ENCODE data around the gene SLC43A1. TPM values are rescaled to one million over a fixed set of nuclear protein-coding genes. Genes with fewer than 3 reads are reported as not detected.

The SLC43A1 gene
- total and polyA plus RNA-seq, 3 donors from 2014 or later, result 6.5 to 12.3 (median 12.2) TPM

- no peak for DNase-seq
- intact Hi-C loops (cut with DNase I; ENCODE audit: low total_unique reads), result no loop called here
- WGBS, 2 donors, result 81 to 90% methylated on average over 6 of the region's 6 CpGs
- H3K36me3 ChIP-seq (ENCODE audit: low read depth, missing control alignments), result no peaks in the 10 kb centered on the region
- H3K4me1 ChIP-seq, result peaks cover 19% of the 10 kb centered on the region
- no peak overlapping the region for H3K4me3 ChIP-seq
- TF ChIP-seq POLR2A (IDR thresholded peaks at IDR 0.05), result no peak
- TF ChIP-seq, protein P1, sequence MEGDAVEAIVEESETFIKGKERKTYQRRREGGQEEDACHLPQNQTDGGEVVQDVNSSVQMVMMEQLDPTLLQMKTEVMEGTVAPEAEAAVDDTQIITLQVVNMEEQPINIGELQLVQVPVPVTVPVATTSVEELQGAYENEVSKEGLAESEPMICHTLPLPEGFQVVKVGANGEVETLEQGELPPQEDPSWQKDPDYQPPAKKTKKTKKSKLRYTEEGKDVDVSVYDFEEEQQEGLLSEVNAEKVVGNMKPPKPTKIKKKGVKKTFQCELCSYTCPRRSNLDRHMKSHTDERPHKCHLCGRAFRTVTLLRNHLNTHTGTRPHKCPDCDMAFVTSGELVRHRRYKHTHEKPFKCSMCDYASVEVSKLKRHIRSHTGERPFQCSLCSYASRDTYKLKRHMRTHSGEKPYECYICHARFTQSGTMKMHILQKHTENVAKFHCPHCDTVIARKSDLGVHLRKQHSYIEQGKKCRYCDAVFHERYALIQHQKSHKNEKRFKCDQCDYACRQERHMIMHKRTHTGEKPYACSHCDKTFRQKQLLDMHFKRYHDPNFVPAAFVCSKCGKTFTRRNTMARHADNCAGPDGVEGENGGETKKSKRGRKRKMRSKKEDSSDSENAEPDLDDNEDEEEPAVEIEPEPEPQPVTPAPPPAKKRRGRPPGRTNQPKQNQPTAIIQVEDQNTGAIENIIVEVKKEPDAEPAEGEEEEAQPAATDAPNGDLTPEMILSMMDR (IDR thresholded peaks at IDR 0.05), result no peak
- H3K27me3 ChIP-seq, result no peaks in the 10 kb centered on the region
- no peak overlapping the region for H3K27ac ChIP-seq
- H3K9me3 ChIP-seq, result no peaks in the 10 kb centered on the region
These were observed 17.0 kb downstream of the SLC43A1 start for GRCh38 chr11:57498540-57498939.

- Histone ChIP-seq H3K27me3 (no peaks in the 10 kb centered on the region), H3K27ac (no peak overlapping the region), H3K4me3 (no peak overlapping the region), H3K4me1 (peaks cover 19% of the 10 kb centered on the region), H3K9me3 (no peaks in the 10 kb centered on the region), H3K36me3 (ENCODE audit: low read depth, missing control alignments) (no peaks in the 10 kb centered on the region)
- no peak for TF ChIP-seq POLR2A (IDR thresholded peaks at IDR 0.05)
- TF ChIP-seq, protein P1 (IDR thresholded peaks at IDR 0.05), result no peak
- intact Hi-C loops (cut with DNase I; ENCODE audit: low total_unique reads), result no loop called here
- 88 to 92% methylated on average over 15 of the region's 15 CpGs for WGBS, 2 donors
- no peak for DNase-seq
These were observed 17.9 kb downstream of the SLC43A1 start for GRCh38 chr11:57497303-57498247.

- WGBS, 2 donors, result 87 to 88% methylated on average over 9 of the region's 9 CpGs
- Histone ChIP-seq H3K27me3 (no peaks in the 10 kb centered on the region), H3K4me3 (no peak overlapping the region), H3K36me3 (ENCODE audit: low read depth, missing control alignments) (no peaks in the 10 kb centered on the region), H3K9me3 (no peaks in the 10 kb centered on the region), H3K27ac (no peak overlapping the region), H3K4me1 (peaks cover 19% of the 10 kb centered on the region)
- intact Hi-C loops (cut with DNase I; ENCODE audit: low total_unique reads), result no loop called here
- no peak for DNase-seq
- TF ChIP-seq, protein P1 (IDR thresholded peaks at IDR 0.05), result no peak
These were observed 19.2 kb downstream of the SLC43A1 start for GRCh38 chr11:57496109-57496820.

- Histone ChIP-seq H3K4me1 (peaks cover 3% of the 10 kb centered on the region), H3K27ac (no peak overlapping the region), H3K4me3 (no peak overlapping the region), H3K27me3 (no peaks in the 10 kb centered on the region), H3K36me3 (ENCODE audit: low read depth, missing control alignments) (no peaks in the 10 kb centered on the region), H3K9me3 (no peaks in the 10 kb centered on the region)
- peak; percentile 67 for DNase-seq
- 64 to 78% methylated on average over 9 to 15 of the region's 15 CpGs for WGBS, 2 donors
- intact Hi-C loops (cut with DNase I; ENCODE audit: low total_unique reads), result no loop called here
- no peak for TF ChIP-seq POLR2A (IDR thresholded peaks at IDR 0.05)
- TF ChIP-seq, protein P1 (IDR thresholded peaks at IDR 0.05), result peak in 2 of 3 experiments; percentile 71 to 86
These were observed 21.7 kb downstream of the SLC43A1 start for GRCh38 chr11:57493507-57494503.
